Gastrocnemius medialis (tissue), 4 donors: ENCODE measurements around the gene SCAF11. TPM values are rescaled to one million over a fixed set of nuclear protein-coding genes. Genes with fewer than 3 reads are reported as not detected.

ENCODE experiments used
- ATAC-seq, 2 donors: fragments of 150-250 bp; one replicate each; pipeline ENCODE4 v1.9.1; 2016
- DNase-seq, 2 donors: peaks; one replicate each; pipeline ENCODE4 v3.0.0-alpha.2; 2019
- H3K27ac ChIP-seq, 4 donors: fragments of 200-600 bp; sonication (generic); 1 replicate in 1 of 4; 2 replicates in 3 of 4; pipeline ENCODE4 v1.5.1; 2016 to 2018; ENCODE audit warnings: mild to moderate bottlenecking in 2 of 4, moderate library complexity in 1 of 4
- H3K27me3 ChIP-seq, 3 donors: fragments of 200-600 bp; sonication (generic) in 2 of 3; 1 replicate in 1 of 3; 2 replicates in 2 of 3; pipeline versions ENCODE4 v1.5.1 to v1.6.0; 2016 to 2019; ENCODE audit warnings: mild to moderate bottlenecking in 1 of 3, moderate library complexity in 1 of 3
- H3K36me3 ChIP-seq, 2 donors: fragments of 200-600 bp; sonication (generic) in 1 of 2; one replicate each; pipeline ENCODE4 v1.5.1; 2017 to 2018
- H3K4me1 ChIP-seq, 2 donors: fragments of 200-600 bp; sonication (generic) in 1 of 2; one replicate each; pipeline ENCODE4 v1.5.1; 2016 to 2017; ENCODE audit warnings: mild to moderate bottlenecking in 2 of 2
- H3K4me3 ChIP-seq, 4 donors: fragments of 200-600 bp; sonication (generic) in 3 of 4; 1 replicate in 1 of 4; 2 replicates in 3 of 4; pipeline ENCODE4 v1.5.1; 2016 to 2019; ENCODE audit warnings: mild to moderate bottlenecking in 2 of 4
- H3K9me3 ChIP-seq, 3 donors: fragments of 200-600 bp; sonication (generic) in 2 of 3; 1 replicate in 1 of 3; 2 replicates in 2 of 3; pipeline ENCODE4 v1.5.1; 2016 to 2019
- POLR2A ChIP-seq, 2 donors: fragments of 450-650 bp; IDR thresholded peaks; one replicate each; pipeline ENCODE4 v1.6.1; 2017; ENCODE audit warnings: antibody characterized with exemption in 2 of 2, mild to moderate bottlenecking in 2 of 2, moderate library complexity in 2 of 2
- in situ Hi-C, 4 donors: fragments of 200-750 bp; cut with MboI; loops; one replicate each; pipeline versions ENCODE4 v1.15.0 to v1.8.0; 2017; ENCODE audit warnings: low sequenced_read_pairs in 4 of 4
- intact Hi-C: fragments of 100-400 bp; cut with DNase I; formaldehyde crosslinking; loops from one replicate; pipeline ENCODE4 v1.15.1; 2023; ENCODE audit warnings: low total_unique reads
- total RNA-seq, 4 donors: library from RNA; depleted of rRNA; stranded (reverse); fragments of >200 nt; gene quantifications; one replicate each; pipeline versions ENCODE4 v1.1.0 to v1.2.3, GENCODE V29; 2016
- TF ChIP-seq, protein P1 (sequence below), 5 experiments: fragments of 450-650 bp in 3 of 5; fragments of 200-600 bp in 2 of 5; sonication (generic) in 2 of 5; IDR thresholded peaks in 4 of 5; conservative IDR thresholded peaks in 1 of 5; 1 replicate in 4 of 5; 2 replicates in 1 of 5; pipeline ENCODE4 v1.5.1; 2016 to 2019; ENCODE audit warnings: antibody characterized with exemption in 5 of 5, mild to moderate bottlenecking in 3 of 5, moderate library complexity in 3 of 5

Gene SCAF11
- total RNA-seq, 4 donors from 2014 or later: 69.9 to 101 (median 97.7) TPM

GRCh38 chr12:45914090-45914489 lies 76.3 kb downstream of the SCAF11 start:
- Histone ChIP-seq H3K36me3 (peaks cover 0 to 11% of the 10 kb centered on the region in 2 donors), H3K27me3 (no peaks in the 10 kb centered on the region), H3K4me3 (no peak overlapping the region), H3K9me3 (no peaks in the 10 kb centered on the region), H3K27ac (no peak overlapping the region), H3K4me1 (no peaks in the 10 kb centered on the region)
- ATAC-seq: peak; percentile 59 to 69
- in situ Hi-C loops: no loop called here
- intact Hi-C loops: no loop called here
- no peak for TF ChIP-seq POLR2A (IDR thresholded peaks at IDR 0.05)
- TF ChIP-seq, protein P1, sequence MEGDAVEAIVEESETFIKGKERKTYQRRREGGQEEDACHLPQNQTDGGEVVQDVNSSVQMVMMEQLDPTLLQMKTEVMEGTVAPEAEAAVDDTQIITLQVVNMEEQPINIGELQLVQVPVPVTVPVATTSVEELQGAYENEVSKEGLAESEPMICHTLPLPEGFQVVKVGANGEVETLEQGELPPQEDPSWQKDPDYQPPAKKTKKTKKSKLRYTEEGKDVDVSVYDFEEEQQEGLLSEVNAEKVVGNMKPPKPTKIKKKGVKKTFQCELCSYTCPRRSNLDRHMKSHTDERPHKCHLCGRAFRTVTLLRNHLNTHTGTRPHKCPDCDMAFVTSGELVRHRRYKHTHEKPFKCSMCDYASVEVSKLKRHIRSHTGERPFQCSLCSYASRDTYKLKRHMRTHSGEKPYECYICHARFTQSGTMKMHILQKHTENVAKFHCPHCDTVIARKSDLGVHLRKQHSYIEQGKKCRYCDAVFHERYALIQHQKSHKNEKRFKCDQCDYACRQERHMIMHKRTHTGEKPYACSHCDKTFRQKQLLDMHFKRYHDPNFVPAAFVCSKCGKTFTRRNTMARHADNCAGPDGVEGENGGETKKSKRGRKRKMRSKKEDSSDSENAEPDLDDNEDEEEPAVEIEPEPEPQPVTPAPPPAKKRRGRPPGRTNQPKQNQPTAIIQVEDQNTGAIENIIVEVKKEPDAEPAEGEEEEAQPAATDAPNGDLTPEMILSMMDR (IDR thresholded peaks at IDR 0.05 in 4 of 5, conservative IDR thresholded peaks at IDR 0.05 in 1 of 5): no peak
- DNase-seq: no peak

DNA sequence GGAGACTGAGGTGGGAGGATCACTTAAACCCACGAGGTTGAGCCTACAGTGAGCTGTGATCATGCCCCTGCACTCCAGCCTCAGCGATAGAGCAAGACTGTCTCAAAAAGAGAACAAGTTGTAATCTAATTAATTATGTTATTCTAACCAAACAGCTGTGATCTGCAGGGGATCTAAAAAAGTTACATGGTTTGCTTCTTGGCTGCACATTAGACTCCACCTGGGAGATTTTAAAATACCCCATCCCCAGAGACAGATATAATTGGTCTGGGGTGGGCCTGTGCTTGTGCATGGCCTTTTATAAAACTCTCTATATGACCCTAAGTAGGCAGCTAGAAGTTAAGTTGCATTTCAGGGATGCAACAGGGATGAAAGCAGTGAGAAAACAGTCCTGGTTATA lies 76.7 kb downstream of the SCAF11 start:
- Histone ChIP-seq H3K27me3 (no peaks in the 10 kb centered on the region), H3K4me1 (no peaks in the 10 kb centered on the region), H3K4me3 (no peak overlapping the region), H3K27ac (no peak overlapping the region), H3K9me3 (no peaks in the 10 kb centered on the region), H3K36me3 (peaks cover 0 to 9% of the 10 kb centered on the region in 2 donors)
- DNase-seq (no peak), ATAC-seq (peak in 1 of 2 donors; percentile 8)
- TF ChIP-seq, protein P1 (IDR thresholded peaks at IDR 0.05 in 4 of 5, conservative IDR thresholded peaks at IDR 0.05 in 1 of 5): no peak
- TF ChIP-seq POLR2A (IDR thresholded peaks at IDR 0.05): no peak
- in situ Hi-C loops: no loop called here
- intact Hi-C loops: no loop called here

- intact Hi-C loops (no loop called here), in situ Hi-C loops (no loop called here)
- ATAC-seq (no peak), DNase-seq (no peak)
- peaks cover 8 to 10% of the 10 kb centered on the region in 2 donors for H3K36me3 ChIP-seq
- H3K27ac ChIP-seq: no peak overlapping the region
- H3K4me1 ChIP-seq: no peaks in the 10 kb centered on the region
- H3K9me3 ChIP-seq: no peaks in the 10 kb centered on the region
- H3K4me3 ChIP-seq: no peak overlapping the region
- TF ChIP-seq POLR2A (IDR thresholded peaks at IDR 0.05): no peak
- TF ChIP-seq, protein P1 (IDR thresholded peaks at IDR 0.05 in 4 of 5, conservative IDR thresholded peaks at IDR 0.05 in 1 of 5): no peak
- H3K27me3 ChIP-seq: no peaks in the 10 kb centered on the region
These were observed 77.6 kb downstream of the SCAF11 start for GRCh38 chr12:45912774-45913173.

DNA sequence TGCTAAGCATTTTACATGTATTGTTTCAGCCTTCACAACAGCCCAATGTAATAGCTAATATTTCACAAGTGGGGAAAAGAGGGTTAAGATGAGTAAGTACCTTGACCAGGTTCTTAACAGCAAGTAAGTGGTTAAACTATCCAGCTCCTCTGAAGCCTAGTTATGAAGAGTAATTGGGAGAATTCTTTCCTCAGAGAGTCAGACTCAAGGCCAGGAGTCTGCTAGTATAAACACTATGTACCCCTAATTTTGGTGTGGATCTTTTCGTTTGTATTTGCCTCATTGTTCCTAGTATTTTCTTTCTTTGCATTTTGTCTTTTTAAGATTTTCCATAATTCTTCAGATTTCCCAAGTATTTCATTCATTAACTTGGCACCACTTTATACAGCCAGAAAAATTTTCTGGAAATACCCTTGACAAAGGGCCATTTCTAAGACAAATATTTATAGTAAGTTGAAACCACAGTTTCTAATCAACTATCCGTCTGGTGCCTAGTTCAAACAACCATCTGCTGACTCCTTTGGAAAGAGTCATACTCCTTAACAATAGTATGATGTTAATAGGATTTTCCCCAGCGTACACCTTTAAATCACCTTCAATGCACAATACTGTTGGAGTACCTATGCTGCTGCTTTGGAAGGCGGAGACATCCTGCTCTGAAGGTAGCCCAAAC lies 81.2 kb downstream of the SCAF11 start:
- no peaks in the 10 kb centered on the region for H3K27me3 ChIP-seq
- peaks cover 8 to 27% of the 10 kb centered on the region in 2 donors for H3K36me3 ChIP-seq
- DNase-seq (no peak), ATAC-seq (no peak)
- in situ Hi-C loops: no loop called here
- TF ChIP-seq, protein P1 (IDR thresholded peaks at IDR 0.05 in 4 of 5, conservative IDR thresholded peaks at IDR 0.05 in 1 of 5): no peak
- TF ChIP-seq POLR2A (IDR thresholded peaks at IDR 0.05): no peak
- no peaks in the 10 kb centered on the region for H3K9me3 ChIP-seq
- intact Hi-C loops: no loop called here
- H3K4me1 ChIP-seq: no peaks in the 10 kb centered on the region
- no peak overlapping the region for H3K27ac ChIP-seq
- no peak overlapping the region for H3K4me3 ChIP-seq

DNA sequence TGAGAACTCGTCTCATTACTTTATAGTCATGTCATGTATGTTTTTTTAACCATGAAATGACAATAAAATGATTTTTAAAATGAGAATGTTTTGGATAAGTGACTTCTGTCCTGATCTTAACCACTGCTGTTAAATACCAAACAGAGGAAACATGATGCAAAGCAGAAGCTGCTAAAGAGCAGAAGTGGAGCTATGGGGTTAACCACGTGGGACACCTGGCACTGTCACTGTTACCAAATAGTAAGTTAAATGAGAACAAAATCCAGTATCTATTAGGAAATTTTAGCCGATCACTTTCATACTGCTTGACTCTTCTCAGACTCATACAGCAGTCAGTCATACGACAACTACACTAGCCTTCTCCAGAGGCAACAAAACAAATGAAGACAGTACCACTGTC lies 82.4 kb downstream of the SCAF11 start:
- intact Hi-C loops (no loop called here), in situ Hi-C loops (no loop called here)
- TF ChIP-seq, protein P1 (IDR thresholded peaks at IDR 0.05 in 4 of 5, conservative IDR thresholded peaks at IDR 0.05 in 1 of 5): no peak
- no peak for TF ChIP-seq POLR2A (IDR thresholded peaks at IDR 0.05)
- no peaks in the 10 kb centered on the region for H3K4me1 ChIP-seq
- H3K27ac ChIP-seq: no peak overlapping the region
- no peak for DNase-seq
- no peak overlapping the region for H3K4me3 ChIP-seq
- peaks cover 8 to 27% of the 10 kb centered on the region in 2 donors for H3K36me3 ChIP-seq
- H3K27me3 ChIP-seq: no peaks in the 10 kb centered on the region
- no peak for ATAC-seq
- no peaks in the 10 kb centered on the region for H3K9me3 ChIP-seq
